Measurements from ENCODE around the gene DPH1.

The DPH1 gene

GRCh38 chr17:2087597-2088211, 57.8 kb downstream of the DPH1 start:
- H3K4me3 ChIP-seq (ENCODE audit: low read depth, low read length) = no peak overlapping the region
- no peak for TF ChIP-seq CTCF (IDR thresholded peaks at IDR 0.05; ENCODE audit: low read depth, low read length)

GRCh38 chr17:2089021-2089422, 59.1 kb downstream of the DPH1 start:
- no peak for TF ChIP-seq CTCF (IDR thresholded peaks at IDR 0.05; ENCODE audit: low read depth, low read length)
- H3K4me3 ChIP-seq (ENCODE audit: low read depth, low read length) = peak overlapping the region; percentile 49

GRCh38 chr17:2090210-2090641, 60.3 kb downstream of the DPH1 start:
- no peak for TF ChIP-seq CTCF (IDR thresholded peaks at IDR 0.05; ENCODE audit: low read depth, low read length)
- no peak overlapping the region for H3K4me3 ChIP-seq (ENCODE audit: low read depth, low read length)

- no peak overlapping the region for H3K4me3 ChIP-seq (ENCODE audit: low read depth, low read length)
Observed at GRCh38 chr17:2090804-2091534, 61.0 kb downstream of the DPH1 start.

GRCh38 chr17:2092253-2092652, 62.3 kb downstream of the DPH1 start:
- TF ChIP-seq CTCF (IDR thresholded peaks at IDR 0.05; ENCODE audit: low read depth, low read length) = no peak
- H3K4me3 ChIP-seq (ENCODE audit: low read depth, low read length) = no peak overlapping the region

More at GRCh38 chr17:2090804-2091534, 61.0 kb downstream of the DPH1 start:
- peak; percentile 31 for TF ChIP-seq CTCF (IDR thresholded peaks at IDR 0.05; ENCODE audit: low read depth, low read length)

GRCh38 chr17:2093349-2093748, 63.4 kb downstream of the DPH1 start:
- no peak overlapping the region for H3K4me3 ChIP-seq (ENCODE audit: low read depth, low read length)
- TF ChIP-seq CTCF (IDR thresholded peaks at IDR 0.05; ENCODE audit: low read depth, low read length) = no peak
